H1 (cell line): ENCODE measurements around the gene GRIA1.

ENCODE experiments used
- ATF3 ChIP-seq: IDR thresholded peaks from 2 replicates; pipeline ENCODE4 v1.6.1; 2011; ENCODE audit warnings: low read depth, mild to moderate bottlenecking, low read length; ENCODE audit not compliant: insufficient read depth
- CBX8 ChIP-seq: fragments of 300-800, 300-1000 bp; sonication (generic); IDR thresholded peaks from 2 replicates; pipeline ENCODE4 v1.7.1; 2016; ENCODE audit warnings: low read depth, low read length, borderline replicate concordance
- CHD2 ChIP-seq: IDR thresholded peaks from 2 replicates; pipeline ENCODE4 v1.6.1; 2012; ENCODE audit warnings: low read length, improper control_type of control experiment
- CTCF ChIP-seq, 3 experiments: IDR thresholded peaks; 1 replicate in 2 of 3; 2 replicates in 1 of 3; pipeline versions ENCODE4 v1.5.1 to v1.6.1; 2011; ENCODE audit warnings: low read length in 3 of 3, mild to moderate bottlenecking in 3 of 3, inconsistent platforms in 2 of 3, low read depth in 1 of 3, moderate library complexity in 1 of 3; ENCODE audit not compliant: insufficient read depth in 1 of 3; ENCODE audit errors: control extremely low read depth in 1 of 3
- E2F6 ChIP-seq: IDR thresholded peaks from 2 replicates; pipeline ENCODE4 v1.6.1; 2012; ENCODE audit warnings: inconsistent platforms
- EGR1 ChIP-seq: IDR thresholded peaks from 2 replicates; pipeline ENCODE4 v1.6.1; 2011; ENCODE audit warnings: low read depth, low read length, borderline replicate concordance
- EZH2 ChIP-seq: fragments of 200-600 bp; sonication (generic); IDR thresholded peaks from 2 replicates; pipeline ENCODE4 v1.7.1; 2012; ENCODE audit warnings: low read depth, mild to moderate bottlenecking, moderate library complexity, low read length, inconsistent platforms; ENCODE audit not compliant: severe bottlenecking
- GTF2F1 ChIP-seq: IDR thresholded peaks from 2 replicates; pipeline ENCODE4 v1.6.1; 2012; ENCODE audit warnings: low read depth, low read length, improper control_type of control experiment, borderline replicate concordance
- POLR2A ChIP-seq, 2 experiments: IDR thresholded peaks; 1 replicate in 1 of 2; 2 replicates in 1 of 2; pipeline ENCODE4 v1.6.1; 2011; ENCODE audit warnings: low read depth in 2 of 2, low read length in 2 of 2, mild to moderate bottlenecking in 2 of 2; ENCODE audit errors: control extremely low read depth in 1 of 2
- RNF2 ChIP-seq: fragments of 200-900, 300-1000 bp; sonication (generic); IDR thresholded peaks from 2 replicates; pipeline ENCODE4 v1.7.1; 2016; ENCODE audit warnings: borderline replicate concordance, low read depth, mild to moderate bottlenecking, antibody characterized with exemption, low read length; ENCODE audit not compliant: poor library complexity, severe bottlenecking; ENCODE audit errors: missing control alignments
- TAF1 ChIP-seq: IDR thresholded peaks from 2 replicates; pipeline ENCODE4 v1.6.1; 2011; ENCODE audit warnings: mild to moderate bottlenecking, low read depth, low read length
- TCF12 ChIP-seq: IDR thresholded peaks from 2 replicates; pipeline ENCODE4 v1.6.1; 2011; ENCODE audit warnings: low read depth, mild to moderate bottlenecking, low read length
- YY1 ChIP-seq: IDR thresholded peaks from 2 replicates; pipeline ENCODE4 v1.6.1; 2011; ENCODE audit warnings: low read depth, mild to moderate bottlenecking, low read length

GRCh38 chr5:153508700-153509099 lies 18.2 kb downstream of the GRIA1 start:
- TF ChIP-seq CHD2 (no peak), CBX8 (no peak), CTCF (IDR thresholded peaks at IDR 0.05; ENCODE audit: control extremely low read depth in 1 of 3, insufficient read depth in 1 of 3, low read depth in 1 of 3, low read length in 3 of 3) (no peak), GTF2F1 (no peak), E2F6 (no peak), RNF2 (no peak), POLR2A (IDR thresholded peaks at IDR 0.05; ENCODE audit: control extremely low read depth in 1 of 2, low read depth in 2 of 2, low read length in 2 of 2) (no peak), TCF12 (no peak), YY1 (no peak), TAF1 (no peak), EZH2 (no peak), EGR1 (no peak), ATF3 (no peak)
